22Rv1 (cell line): ENCODE data around the gene STON2.

Source experiments
- H3K27ac ChIP-seq: fragments of 450-650 bp; 2 replicates; pipeline ENCODE4 v1.5.1; 2017
- CTCF ChIP-seq: fragments of 450-650 bp; IDR thresholded peaks from 2 replicates; pipeline ENCODE4 v1.5.1; 2017; ENCODE audit warnings: mild to moderate bottlenecking
- ZFX ChIP-seq: fragments of 450-650 bp; IDR thresholded peaks from 2 replicates; pipeline ENCODE4 v1.6.1; 2017; ENCODE audit warnings: antibody characterized with exemption, borderline replicate concordance

STON2 gene

GRCh38 chr14:81285245-81285644 lies 114.9 kb downstream of the STON2 start:
- H3K27ac ChIP-seq: no peak overlapping the region
- no peak for TF ChIP-seq CTCF
- TF ChIP-seq ZFX: no peak

GRCh38 chr14:81281332-81281731 lies 118.8 kb downstream of the STON2 start:
- no peak overlapping the region for H3K27ac ChIP-seq

GRCh38 chr14:81280136-81280791 lies 119.9 kb downstream of the STON2 start:
- TF ChIP-seq CTCF (no peak), ZFX (no peak)

More at GRCh38 chr14:81281332-81281731, 118.8 kb downstream of the STON2 start:
- TF ChIP-seq ZFX (no peak), CTCF (no peak)

GRCh38 chr14:81277096-81277495 lies 123.0 kb downstream of the STON2 start:
- TF ChIP-seq CTCF: no peak
- TF ChIP-seq ZFX: no peak
- no peak overlapping the region for H3K27ac ChIP-seq

More at GRCh38 chr14:81280136-81280791, 119.9 kb downstream of the STON2 start:
- H3K27ac ChIP-seq: no peak overlapping the region

GRCh38 chr14:81276073-81277069 lies 123.8 kb downstream of the STON2 start:
- no peak for TF ChIP-seq CTCF
- TF ChIP-seq ZFX: no peak
- H3K27ac ChIP-seq: no peak overlapping the region

GRCh38 chr14:81275305-81276072 lies 124.6 kb downstream of the STON2 start:
- no peak overlapping the region for H3K27ac ChIP-seq
- TF ChIP-seq ZFX (no peak), CTCF (no peak)
